GM19023 (cell line): Measurements from ENCODE around the gene IGFBP2.

ENCODE experiments used
- ATAC-seq: cut with Tn5 transposase; IDR thresholded peaks from one replicate; pipeline ENCODE4 v1.9.1; 2021; ENCODE audit warnings: mild to moderate bottlenecking, moderate library complexity; ENCODE audit not compliant: unreplicated experiment

The IGFBP2 gene

DNA sequence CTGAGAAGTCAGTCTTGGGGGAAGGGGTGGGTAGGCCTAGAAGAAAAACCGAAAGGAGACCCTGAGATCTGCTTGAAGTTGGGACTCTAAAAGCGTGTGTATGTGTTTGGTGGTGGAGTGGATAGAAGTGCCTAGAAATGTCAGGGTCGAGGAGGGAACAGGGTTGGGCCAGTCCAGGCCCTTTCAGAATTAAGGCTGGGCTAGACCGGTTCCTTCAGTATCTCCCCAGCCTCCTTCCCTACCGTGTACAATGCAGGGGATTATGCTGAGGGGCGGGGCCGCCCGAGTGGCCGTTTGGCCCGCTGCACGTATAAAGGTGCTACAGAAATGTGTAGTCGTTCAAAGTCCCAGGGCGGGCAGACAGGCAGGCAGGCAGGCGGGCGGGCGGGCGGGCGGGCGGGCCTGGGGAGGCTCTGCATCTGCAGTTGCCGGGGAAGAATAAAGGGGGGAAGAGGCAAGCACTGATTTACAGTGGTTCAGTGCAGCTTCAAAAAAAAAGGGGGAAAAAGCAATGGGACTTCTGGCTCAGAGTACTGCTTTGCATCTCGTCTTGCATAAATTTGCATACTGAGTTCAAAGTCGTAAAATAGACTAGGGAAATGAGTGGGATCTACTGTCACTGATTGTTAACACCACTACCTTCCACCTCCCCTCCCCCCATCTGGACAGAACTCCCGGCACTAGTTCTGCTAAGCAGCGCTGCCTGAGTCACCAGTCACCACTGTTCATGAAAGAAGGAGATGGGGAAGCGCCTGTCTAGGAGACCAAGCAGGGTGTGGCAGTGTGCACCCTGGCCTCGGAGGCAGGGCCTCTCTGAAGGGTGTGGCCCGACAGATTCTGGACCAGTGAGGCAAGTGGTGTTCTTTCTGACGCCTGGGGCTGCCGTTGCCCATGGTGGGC lies 3.6 kb downstream of the IGFBP2 start:
- no peak for ATAC-seq

DNA sequence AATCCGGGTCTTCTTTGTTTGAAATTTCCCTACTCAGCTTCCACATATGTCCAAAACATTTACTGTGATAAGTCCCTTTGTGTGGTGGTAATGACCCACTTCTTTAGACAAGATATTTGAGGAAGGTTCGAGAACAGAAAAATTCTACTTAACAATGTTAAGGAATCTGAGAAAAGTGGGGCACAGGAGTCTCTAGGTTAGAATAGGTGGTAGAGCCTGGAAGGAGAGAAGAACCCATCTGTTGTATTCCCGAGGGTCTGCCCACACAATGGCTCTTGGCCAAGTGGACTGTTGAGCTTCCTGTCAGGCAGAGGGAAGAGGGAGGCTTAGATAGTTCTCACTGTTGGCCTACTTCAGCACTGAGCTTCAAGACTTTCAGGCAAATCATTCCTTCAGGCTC lies 4.3 kb downstream of the IGFBP2 start:
- no peak for ATAC-seq

DNA sequence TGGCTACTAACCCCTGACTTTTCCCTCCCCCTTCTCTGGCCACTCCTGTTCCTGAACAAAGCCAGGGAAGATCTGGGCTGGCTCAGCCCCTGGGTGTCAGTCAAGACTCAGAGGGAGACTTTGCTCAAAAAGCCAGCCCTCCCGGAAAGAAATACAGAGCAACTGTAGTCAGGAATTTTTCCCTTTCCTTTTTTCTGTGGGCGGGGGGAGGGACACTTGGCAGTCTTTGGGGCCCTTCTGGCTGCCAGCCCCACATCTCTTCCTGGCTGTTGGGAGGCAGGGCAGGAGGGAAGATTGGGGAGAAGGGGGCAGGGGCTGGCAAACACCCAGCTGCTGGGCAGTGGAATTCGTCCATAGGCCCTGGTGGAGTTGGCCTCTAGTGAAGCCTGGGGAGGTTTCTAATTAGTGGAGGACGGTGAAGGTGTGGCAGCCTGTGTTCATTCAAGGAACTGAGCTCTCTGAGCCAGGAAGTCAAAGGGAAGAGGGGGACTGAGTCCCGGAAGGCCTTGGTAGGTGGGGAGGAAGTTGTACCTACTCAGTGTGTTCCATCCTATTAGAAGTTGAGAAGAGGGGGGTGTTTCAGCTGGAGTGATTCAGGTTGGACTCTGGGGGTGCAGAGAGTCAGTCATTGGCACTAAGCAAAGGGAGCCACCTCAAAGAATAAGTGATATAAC lies 10.9 kb downstream of the IGFBP2 start:
- ATAC-seq: no peak

DNA sequence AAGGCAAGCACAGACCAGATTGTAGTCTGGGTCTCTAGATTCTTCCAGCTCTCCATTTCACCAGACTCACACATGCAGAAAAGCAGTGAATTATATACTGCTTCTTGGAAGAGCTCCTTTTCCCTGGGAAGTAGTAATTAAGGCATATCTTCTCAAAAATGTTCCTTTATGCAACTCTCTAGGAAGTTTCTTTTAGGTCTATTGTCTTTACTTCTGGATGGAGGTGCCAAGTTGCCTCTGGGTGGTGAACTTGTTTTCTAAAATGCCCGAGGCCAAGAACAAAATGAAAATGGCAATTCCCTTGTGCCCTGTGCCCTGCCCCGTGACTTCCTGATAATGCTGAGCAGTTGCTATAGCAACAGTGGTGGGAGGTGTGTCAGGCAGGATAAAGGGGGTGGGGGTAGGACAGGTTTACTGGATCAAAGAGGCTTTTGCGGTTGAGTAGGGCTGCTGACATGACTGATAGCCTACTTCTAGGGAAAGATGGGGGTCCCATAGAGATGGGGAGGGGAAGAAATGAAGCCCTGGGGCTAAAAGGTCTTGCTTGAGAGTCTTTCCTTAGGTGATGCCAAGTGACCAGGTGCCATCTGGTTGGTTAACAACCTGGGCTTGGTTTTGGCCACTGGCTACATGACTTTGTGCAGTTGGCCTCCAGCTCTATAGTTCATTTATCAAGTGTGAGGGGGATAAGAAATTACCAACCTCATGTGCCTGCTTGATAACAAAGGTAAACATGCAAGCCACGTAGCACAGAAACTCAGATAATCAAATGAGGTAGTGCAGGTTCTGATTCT lies 11.8 kb downstream of the IGFBP2 start:
- ATAC-seq: no peak

DNA sequence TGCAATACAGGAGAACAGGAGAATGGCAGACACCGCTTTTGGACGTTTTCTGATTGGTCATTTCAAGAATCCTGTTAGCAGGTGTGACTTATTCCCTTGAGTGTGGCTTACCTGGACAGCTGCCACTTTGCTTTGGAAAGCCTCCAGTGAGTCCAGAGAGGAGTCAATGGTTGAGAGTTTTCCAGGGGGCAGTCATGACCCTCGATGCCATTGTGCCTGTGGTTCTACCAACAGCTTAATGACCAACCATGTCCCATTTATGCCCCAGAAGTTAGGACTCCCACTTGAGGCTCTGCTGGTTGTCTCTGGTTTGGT lies 12.4 kb downstream of the IGFBP2 start:
- ATAC-seq: no peak

DNA sequence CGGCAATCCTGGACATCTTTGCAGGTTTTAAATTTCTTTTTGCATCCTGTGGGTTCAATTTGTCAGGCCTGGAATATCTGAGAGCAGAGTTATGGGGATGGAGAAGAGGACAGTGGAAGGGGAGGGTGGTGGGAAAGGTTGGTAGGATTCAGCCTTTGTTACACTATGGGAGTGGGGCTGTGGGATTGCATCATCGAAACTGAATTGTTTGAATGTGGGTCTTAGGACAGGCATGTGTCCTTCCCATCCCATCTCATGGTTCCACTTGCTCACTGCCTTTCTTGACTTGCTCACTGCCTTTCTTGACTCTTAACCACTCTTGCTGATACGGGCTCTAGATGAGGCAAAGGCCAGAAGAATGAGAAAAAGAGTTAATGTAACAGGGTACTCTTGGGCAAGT lies 12.9 kb downstream of the IGFBP2 start:
- no peak for ATAC-seq

DNA sequence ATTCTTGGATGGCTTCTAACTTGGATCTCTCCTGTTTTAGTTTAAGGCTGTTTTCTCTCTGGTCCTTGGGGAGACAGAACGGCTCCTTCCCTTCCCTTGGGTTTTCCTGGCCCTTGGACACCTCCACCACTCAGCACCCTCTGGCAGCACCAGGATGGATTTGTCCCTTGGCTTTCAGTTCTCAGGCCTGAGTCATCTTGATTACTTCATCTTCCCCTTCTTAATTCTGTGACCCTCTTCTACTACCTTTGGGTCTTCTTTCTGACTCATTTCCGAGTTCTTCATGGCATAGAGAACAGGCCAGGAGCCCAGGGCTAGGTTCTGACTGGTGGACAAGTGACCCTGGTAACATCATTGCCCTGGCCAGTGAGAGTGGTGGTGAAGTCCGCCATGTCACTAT lies 14.9 kb downstream of the IGFBP2 start:
- ATAC-seq: no peak

DNA sequence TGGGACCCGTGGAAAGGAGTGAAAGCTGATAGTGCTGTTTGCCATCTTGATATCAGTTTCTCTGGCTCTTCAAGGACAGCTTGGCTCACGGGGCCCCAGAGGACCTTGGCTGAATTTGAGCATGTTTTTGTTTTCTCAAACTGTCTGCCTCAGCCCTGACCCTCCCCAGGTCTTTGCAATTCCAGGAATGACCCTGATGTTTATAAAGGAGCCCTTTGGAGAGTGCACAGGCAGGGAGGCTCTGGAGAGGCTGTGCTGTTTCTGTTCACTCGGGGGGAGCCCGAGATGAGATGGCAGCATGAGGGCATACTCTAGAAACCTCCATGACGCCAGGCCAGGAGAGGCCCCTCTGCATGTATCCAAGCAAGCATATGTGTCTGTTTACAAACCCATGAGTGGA lies 16.4 kb downstream of the IGFBP2 start:
- ATAC-seq: no peak

DNA sequence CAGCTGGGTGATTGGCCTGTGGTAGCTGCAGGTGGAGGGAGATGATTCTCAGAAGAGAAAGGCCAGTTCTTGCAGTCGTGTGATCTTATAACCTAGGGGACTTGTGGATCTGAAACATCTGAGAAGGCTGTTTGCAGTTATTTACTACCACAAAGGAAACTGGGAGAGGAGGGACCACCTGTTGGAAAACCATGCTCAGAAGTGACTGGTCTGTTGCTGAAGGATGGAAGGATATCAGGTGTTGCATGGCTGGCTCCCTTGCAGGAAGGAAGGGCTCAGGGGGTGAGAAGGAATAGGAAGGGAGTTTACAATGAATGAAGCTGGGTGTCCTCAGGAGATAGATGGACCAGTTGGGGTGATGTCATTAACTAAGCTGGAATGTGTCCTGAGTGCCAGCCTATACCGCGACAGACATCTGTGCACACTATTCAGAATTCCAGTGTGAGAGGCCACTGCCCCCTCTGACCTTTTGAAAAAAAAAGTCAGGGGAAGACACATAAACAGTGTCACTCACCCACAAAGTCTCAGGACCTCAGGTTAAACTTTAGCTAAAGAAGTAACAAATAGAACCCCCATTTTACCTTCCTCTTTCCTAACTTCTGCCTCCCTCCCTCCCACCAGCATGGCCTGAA lies 17.5 kb downstream of the IGFBP2 start:
- no peak for ATAC-seq

DNA sequence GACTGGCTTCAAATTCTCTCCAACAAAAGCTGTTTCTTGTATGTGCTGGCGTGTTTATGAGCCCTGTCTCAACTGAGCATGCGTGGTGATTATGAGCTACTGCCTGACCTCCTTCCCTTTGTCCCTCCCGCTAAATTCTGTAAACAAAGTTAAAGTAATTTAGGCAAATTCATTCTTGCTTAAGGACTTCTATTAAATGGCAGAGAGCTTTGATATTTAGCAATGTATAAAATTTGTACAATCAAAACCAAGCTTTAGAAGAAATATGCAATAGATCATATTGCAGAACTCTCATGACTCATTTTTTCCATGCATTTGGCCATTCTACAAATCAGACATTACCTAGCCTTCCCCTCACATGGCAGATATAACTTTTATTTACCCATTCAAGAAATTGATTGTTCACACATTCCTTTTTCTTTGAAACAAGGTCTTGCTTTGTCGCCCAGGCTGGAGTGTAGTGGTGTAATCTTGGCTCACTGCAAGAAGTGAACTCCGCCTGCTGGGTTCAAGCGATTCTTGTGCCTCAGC lies 18.2 kb downstream of the IGFBP2 start:
- no peak for ATAC-seq

DNA sequence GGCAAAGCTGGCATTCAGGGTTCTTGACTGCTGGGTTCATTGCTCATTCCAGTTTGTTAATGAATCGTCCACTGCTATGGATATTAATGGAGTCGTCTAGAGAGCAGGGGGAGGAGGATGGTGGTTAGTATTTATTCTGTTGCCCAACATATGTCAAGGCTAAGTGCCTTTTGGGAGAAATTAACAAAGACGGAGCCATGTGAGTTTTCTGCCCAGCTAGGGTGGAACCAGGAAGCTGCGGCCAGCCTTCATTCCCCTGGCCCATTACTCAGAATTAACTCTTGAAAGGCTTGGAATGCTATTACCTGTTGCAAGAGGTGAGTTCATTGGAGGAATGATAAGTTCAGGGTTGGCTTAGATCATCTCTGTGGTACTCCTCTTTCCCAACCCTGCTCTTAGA lies 19.3 kb downstream of the IGFBP2 start:
- ATAC-seq: no peak

DNA sequence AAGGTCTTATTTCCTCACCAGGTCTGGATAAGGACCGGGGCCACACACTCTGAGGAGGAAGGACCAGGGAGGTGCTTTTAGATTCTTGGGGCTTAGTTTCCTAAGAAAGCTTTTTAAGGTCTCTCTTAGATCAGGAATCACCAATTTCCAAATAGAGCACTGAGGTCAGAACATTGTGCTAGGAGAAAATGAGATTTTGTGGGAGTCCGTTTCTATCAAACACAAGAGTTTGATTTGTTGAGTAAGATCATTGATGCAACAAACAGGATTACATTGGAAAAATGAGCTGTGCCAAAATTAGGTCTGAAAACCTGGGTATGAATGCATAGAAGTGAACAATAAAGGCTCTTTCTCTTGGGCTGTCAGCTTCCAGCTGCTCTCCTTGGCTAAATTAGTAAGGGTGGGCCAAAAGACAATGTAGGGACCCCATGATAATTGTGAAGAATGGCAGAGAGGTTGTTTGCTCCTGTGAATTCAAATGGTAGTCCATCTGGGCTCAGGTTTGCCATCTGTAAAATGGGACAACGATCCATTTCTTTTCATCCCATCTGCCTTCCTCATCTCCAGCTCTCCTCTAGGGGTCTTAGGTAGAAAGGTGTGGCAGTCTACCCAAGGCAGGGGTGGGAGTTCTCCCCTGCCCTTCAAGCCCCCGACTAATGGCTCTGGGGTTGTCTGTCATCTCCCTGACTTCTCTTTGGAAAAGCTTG lies 20.0 kb downstream of the IGFBP2 start:
- ATAC-seq: no peak

DNA sequence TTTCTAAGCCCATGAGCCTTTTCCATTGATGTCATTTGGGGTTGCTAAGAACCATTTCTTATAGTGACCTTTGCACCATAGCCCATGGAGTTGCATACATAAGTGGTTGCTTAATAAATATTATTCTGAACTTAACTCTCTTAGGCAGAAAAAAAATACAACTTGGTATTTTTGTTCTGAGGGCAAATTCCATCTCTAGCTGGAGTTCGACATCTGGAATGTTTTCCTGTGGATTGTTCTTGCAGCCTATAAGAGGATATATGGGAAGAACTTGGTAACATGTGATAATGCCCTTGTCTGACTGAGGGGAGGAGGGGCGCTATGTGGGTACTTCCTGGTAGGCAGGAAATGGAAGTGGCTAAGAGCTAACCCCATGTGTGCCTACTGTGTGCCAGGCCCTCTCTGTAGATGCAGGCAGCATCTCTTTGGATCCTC lies 20.7 kb downstream of the IGFBP2 start:
- no peak for ATAC-seq

DNA sequence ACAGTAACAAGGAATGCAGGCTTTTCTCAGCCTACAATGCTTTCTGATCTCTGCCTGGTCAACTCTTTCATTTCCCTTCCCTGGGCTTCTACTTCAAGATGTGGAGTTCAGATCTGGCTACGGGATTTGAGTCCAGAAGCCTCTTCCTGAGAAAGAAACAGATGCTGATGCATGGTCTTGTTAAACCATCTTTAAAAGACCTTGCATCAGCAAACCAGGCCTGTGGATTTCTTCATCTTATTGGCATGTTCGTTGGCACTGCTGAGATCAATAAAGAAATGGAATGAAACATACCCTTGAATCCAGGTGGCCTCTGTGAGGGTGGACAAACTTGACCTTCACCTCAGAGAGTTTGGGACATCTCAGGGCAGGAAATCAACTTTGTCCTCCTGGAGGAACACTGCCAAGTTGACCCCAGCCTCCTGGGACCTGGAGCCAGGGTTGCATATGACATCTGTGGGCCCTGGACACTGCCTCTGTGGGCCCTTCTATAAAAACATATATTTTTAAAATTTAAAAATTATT lies 21.4 kb downstream of the IGFBP2 start:
- no peak for ATAC-seq

DNA sequence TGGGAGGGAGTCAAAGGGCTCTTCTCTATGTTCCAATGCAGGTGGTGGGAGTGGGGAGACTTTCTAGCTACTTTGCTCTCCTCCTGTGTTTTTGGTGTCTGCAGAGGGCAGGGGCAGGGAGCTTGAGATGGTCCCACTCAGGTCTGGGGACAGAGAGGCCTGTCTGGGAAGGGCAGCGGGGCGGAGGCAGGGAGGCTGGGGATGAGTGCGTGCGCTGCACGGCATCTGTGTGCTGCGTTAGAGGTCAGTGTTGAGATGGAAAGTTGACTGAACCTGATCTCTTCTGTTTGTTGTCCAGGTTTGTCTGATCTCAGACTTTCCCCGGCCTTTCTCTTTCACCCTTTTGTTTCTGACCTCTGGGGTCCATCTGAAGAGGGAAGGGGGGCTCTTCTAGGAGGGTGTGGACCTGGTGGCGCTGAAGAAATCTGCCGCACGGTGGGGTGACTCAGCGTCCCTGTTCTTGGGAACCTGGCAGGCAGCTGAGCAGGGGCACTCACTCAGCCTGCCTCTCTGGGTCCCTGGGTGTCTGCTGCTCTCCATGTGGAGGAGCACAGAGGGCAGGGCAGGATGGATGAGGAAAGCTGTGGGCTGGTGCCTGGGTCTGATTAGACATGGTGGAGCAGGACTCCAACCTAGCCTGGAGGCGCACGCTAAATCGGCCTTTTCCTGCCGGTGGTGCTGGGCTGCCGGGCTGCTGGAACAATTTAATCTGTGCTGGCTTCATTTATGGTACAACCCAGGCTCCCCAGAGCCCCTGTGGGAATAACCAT lies 24.1 kb downstream of the IGFBP2 start:
- ATAC-seq: no peak

DNA sequence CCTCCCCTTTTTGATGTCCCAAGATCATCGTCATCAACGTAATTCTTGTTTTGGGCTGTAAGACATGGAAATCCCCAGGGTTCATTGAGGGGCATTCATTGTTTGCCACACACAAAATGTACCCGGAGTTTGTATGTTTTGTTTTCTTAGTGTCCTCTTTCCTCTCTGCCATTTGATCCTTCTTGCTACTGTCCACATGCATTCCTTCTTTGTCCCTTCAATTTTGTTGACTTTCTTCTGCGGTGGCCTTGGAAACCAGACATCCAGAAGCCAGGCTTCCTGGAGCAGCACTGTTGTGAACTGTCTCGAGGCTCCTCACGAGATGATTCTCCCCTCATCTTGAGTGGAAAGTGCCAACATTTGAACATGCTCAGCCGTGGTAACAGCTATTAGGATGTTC lies 24.8 kb downstream of the IGFBP2 start:
- no peak for ATAC-seq

DNA sequence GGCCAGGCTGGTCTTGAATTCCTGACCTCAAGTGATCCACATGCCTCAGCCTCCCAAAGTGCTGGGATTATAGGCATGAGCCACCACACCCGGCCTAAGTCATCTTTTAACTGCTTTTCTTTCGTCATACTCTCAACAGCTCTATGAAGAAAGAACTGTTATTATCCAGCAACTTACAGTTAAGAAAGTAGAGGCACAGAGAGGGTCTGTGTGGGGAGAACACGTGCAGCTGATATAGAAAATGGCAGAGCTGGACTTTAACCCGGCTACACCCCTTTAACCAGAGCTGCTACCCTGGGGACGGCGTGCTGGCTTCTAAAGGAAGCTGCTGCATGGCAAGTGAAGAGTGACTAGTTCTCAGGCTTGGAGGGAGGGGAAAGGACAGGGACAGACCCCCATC lies 25.5 kb downstream of the IGFBP2 start:
- no peak for ATAC-seq

DNA sequence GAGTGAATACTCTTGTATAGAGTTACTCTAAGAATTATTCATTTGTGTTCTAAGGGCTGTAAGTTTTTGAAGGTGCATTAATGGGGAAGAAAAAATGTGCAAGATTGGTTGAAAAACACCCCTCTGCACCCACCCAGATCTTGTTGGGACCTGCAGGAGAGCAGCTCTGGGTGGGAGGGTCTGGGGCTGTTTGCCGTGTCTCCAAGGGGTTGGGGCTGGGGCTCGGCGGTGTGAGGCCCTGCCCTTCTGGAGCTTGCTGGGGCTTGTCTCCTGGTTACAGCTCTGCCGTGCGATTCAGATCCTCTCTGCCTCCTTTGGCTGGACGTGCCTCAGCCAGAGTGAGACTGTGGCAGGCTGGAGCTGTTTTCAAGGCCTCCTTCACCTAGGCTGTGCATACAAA lies 26.1 kb downstream of the IGFBP2 start:
- ATAC-seq: no peak

DNA sequence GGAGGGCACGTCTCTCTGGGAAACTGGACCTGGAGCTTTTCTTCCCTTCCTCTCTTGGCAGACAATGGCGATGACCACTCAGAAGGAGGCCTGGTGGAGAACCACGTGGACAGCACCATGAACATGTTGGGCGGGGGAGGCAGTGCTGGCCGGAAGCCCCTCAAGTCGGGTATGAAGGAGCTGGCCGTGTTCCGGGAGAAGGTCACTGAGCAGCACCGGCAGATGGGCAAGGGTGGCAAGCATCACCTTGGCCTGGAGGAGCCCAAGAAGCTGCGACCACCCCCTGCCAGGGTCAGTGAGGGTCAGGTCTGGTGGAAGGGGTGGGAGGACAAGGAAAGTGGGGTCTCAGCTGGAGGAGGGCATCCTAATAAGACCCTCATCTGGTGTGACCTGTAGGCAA lies 27.3 kb downstream of the IGFBP2 start:
- ATAC-seq: no peak
